SK-N-MC (cell line): ENCODE data around the gene ANAPC7.
A peak's percentile ranks its signal among the peaks of the same experiment; 100 is the strongest.
"Not testable (repeated sequence)": the region's sequence is repeated elsewhere in the genome, so short reads cannot be mapped to it uniquely, and the experiment has no call there.

Experiments
- DNase-seq: peaks from one replicate; pipeline ENCODE4 v3.0.0-alpha.2; 2011; ENCODE audit warnings: low read depth, low spot score
- H3K27ac ChIP-seq: fragments of 200-600 bp; sonication (generic); 2 replicates; pipeline ENCODE4 v1.5.1; 2016; ENCODE audit warnings: mixed run types
- H3K36me3 ChIP-seq: fragments of 200-600 bp; sonication (generic); 2 replicates; pipeline ENCODE4 v1.6.1; 2017; ENCODE audit warnings: antibody characterized with exemption, low read length, mixed read lengths; ENCODE audit not compliant: insufficient read depth
- H3K4me3 ChIP-seq: fragments of 200-600 bp; sonication (generic); 2 replicates; pipeline ENCODE4 v1.5.1; 2016
- H3K9ac ChIP-seq: fragments of 200-600 bp; sonication (generic); 2 replicates; pipeline ENCODE4 v1.8.0; 2017; ENCODE audit warnings: mixed run types, mixed read lengths; ENCODE audit not compliant: insufficient read length
- H3K9me3 ChIP-seq: fragments of 200-600 bp; sonication (generic); 2 replicates; pipeline ENCODE4 v1.6.1; 2017; ENCODE audit warnings: low read depth, mild to moderate bottlenecking, antibody characterized with exemption, low read length, moderate library complexity, mixed read lengths
- EZH2 ChIP-seq: fragments of 200-600 bp; sonication (generic); IDR thresholded peaks from one replicate; pipeline ENCODE4 v1.6.1; 2017; ENCODE audit warnings: antibody characterized with exemption
- FOXP2 ChIP-seq: optimal IDR thresholded peaks from 2 replicates; pipeline ENCODE3; 2011; ENCODE audit warnings: mild to moderate bottlenecking, moderate library complexity; ENCODE audit not compliant: insufficient read depth; ENCODE audit errors: extremely low read length, control extremely low read depth
- POLR2AphosphoS5 ChIP-seq: IDR thresholded peaks from 2 replicates; pipeline ENCODE4 v1.6.1; 2012; ENCODE audit warnings: mild to moderate bottlenecking, low read depth, low read length, borderline replicate concordance

The ANAPC7 gene

DNA sequence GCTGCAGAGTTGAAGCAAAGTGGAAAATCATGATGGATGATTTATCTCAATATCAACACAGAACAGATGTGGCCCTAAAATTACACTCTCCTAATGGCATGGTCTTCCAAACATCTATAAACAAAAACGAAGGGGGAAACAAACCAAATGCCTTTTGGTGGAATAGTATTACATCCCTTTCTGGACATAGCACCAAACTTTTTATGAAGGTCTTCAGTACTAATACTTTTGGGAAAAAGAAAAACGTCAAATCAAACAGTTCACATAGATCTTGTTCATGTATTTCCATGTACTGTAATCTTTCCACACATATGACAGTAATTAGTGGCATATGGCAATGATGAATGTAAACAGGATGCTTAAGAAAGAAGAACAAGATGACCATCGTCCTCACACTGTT, 22.9 kb upstream of the ANAPC7 start:
- no peaks in the 10 kb centered on the region for H3K9me3 ChIP-seq
- TF ChIP-seq FOXP2 (no peak), EZH2 (no peak)

DNA sequence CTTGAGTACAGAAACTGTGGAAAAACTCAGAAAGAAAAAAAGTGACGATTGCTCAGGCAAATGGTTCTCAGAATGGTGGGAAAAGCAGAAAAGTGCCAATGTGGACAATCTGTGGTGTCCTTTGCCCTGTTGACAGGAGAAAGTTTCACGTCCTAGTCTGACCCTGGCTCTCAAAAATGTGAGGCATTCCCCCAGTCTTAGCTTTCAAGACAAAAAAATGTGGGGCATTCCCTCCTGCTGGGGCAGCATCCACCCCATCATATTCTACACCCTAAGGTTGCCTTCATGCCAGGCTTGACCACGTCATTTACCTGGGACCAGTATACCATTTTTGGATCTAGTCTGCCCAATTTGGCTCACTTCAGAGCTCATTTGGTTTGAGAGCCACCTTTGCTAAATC, 20.7 kb upstream of the ANAPC7 start:
- DNase-seq = no peak
- no peaks in the 10 kb centered on the region for H3K9me3 ChIP-seq
- H3K4me3 ChIP-seq = no peak overlapping the region
- H3K27ac ChIP-seq = no peak overlapping the region
- H3K9ac ChIP-seq = no peak overlapping the region
- no peaks in the 10 kb centered on the region for H3K36me3 ChIP-seq
- no peak for TF ChIP-seq FOXP2
- TF ChIP-seq EZH2 = no peak
- TF ChIP-seq POLR2AphosphoS5 = no peak

More for the DNA sequence above, 22.9 kb upstream of the ANAPC7 start:
- Histone ChIP-seq H3K27ac (no peak overlapping the region), H3K9ac (no peak overlapping the region), H3K36me3 (no peaks in the 10 kb centered on the region), H3K4me3 (no peak overlapping the region)
- no peak for DNase-seq

DNA sequence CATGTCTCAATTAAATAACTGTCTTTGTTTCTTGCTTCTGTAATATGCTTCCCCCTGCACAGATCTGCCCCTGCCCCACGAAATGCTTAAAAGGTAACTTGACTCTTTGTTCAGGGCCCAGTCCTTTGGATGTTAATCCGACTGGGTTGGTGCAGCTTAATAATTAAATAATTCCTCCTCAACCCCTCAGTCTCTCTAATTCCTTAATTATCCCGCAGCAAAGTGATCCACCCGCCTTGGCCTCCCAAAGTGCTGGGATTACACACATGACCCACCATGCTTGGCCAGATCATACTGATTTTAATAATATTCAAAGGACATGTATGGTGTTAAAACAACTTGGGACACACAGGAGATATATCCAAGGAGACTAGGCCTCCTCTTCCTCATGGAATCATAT, 18.2 kb upstream of the ANAPC7 start:
- no peak overlapping the region for H3K9ac ChIP-seq
- H3K36me3 ChIP-seq = no peaks in the 10 kb centered on the region
- no peak for DNase-seq
- TF ChIP-seq FOXP2 = no peak
- TF ChIP-seq EZH2 = no peak
- no peak for TF ChIP-seq POLR2AphosphoS5
- no peak overlapping the region for H3K27ac ChIP-seq
- no peaks in the 10 kb centered on the region for H3K9me3 ChIP-seq
- no peak overlapping the region for H3K4me3 ChIP-seq

DNA sequence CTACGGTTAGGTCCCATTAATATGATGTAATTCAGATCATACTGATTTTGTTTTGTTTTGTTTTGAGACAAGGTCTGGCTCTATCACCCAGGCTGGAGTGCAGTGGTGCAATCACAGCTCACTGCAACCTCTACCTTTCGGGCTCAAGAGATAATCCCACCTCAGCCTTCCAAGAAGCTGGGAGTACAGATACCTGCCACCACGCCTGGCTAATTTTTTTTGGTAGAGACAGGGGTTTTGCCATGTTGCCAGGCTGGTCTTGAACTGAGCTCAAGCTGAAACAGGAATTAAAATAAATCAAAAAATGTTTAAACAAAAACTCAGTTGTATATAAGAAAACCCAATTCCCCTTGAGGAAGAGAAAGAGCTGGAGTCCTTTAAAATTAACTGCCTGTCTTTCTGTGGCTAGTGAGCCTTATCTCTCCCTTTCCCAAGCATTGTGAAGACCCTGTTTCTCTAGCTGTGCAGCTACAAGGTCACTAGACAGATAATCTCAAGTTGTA, 17.7 kb upstream of the ANAPC7 start:
- DNase-seq = no peak
- no peak overlapping the region for H3K9ac ChIP-seq
- H3K36me3 ChIP-seq = no peaks in the 10 kb centered on the region
- H3K27ac ChIP-seq = no peak overlapping the region
- H3K4me3 ChIP-seq = no peak overlapping the region
- no peaks in the 10 kb centered on the region for H3K9me3 ChIP-seq
- TF ChIP-seq FOXP2 = no peak
- TF ChIP-seq POLR2AphosphoS5 = no peak
- TF ChIP-seq EZH2 = no peak

DNA sequence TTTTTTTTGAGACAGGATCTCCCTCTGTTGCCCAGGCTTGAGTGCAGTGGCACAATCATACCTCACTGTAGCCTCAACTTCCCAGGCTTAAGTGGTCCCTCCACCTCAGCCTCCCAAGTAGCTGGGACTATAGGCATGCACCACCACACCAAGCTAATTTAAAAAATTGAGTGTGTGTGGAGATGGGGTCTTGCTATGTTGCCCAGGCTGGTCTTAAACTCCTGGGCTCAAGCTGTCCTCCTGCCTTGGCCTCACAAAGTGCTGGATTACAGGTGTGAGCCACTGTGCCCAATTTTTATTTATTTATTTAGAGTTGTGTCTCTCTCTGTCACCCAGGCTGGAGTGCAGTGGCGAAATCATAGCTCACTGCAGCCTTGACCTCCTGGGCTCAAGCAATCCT, 17.1 kb upstream of the ANAPC7 start:
- not testable (repeated sequence) for DNase-seq, H3K36me3 ChIP-seq, H3K4me3 ChIP-seq, H3K9ac ChIP-seq, H3K9me3 ChIP-seq, H3K27ac ChIP-seq

DNA sequence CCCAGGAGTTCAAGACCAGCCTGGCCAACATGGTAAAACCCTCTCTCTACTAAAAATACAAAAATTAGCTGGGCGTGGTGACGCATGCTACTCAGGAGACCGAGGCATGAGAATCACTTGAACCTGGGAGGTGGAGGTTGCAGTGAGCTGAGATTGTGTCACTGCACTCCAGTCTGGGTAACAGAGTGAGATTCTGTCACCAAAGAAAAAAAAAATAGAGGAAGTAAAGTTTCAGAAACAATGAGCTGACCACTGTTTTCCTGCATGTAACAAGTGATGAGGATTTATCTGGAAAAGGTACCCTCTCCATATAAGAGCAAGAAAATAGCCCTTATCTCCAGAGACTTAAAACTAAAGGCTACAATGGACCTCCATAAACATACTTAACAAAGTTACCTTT, 13.6 kb upstream of the ANAPC7 start:
- not testable (repeated sequence) for DNase-seq, H3K9ac ChIP-seq, H3K27ac ChIP-seq

DNA sequence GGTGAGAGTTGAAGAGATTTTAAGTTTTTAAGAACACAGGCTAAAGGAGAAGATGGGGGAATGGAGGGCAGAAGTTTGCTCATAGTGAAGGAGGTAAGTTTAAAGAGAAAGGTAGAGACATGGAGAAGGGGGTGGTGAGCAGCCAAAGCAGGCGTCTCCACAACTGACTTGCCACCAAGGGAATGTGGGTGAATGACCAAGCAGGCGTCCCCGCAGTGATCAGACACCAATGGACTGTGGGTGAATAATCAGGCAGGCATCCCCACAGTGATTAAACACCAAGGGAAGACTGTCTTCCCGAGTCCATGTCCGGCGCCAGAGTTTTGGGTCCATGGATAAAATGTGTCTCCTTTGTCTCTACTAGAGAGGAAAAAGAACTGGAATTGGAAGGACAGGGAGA, 6.6 kb upstream of the ANAPC7 start:
- not testable (repeated sequence) for H3K36me3 ChIP-seq, H3K9me3 ChIP-seq, DNase-seq, H3K27ac ChIP-seq, H3K4me3 ChIP-seq, H3K9ac ChIP-seq

More for the DNA sequence above, 13.6 kb upstream of the ANAPC7 start:
- not testable (repeated sequence) for H3K36me3 ChIP-seq, H3K4me3 ChIP-seq, H3K9me3 ChIP-seq

- H3K4me3 ChIP-seq, H3K9me3 ChIP-seq, H3K9ac ChIP-seq, DNase-seq, H3K27ac ChIP-seq: not testable (repeated sequence)
- H3K36me3 ChIP-seq = peaks cover 15% of the 10 kb centered on the region
Observed at GRCh38 chr12:110405126-110405662, 1.7 kb upstream of the ANAPC7 start.

DNA sequence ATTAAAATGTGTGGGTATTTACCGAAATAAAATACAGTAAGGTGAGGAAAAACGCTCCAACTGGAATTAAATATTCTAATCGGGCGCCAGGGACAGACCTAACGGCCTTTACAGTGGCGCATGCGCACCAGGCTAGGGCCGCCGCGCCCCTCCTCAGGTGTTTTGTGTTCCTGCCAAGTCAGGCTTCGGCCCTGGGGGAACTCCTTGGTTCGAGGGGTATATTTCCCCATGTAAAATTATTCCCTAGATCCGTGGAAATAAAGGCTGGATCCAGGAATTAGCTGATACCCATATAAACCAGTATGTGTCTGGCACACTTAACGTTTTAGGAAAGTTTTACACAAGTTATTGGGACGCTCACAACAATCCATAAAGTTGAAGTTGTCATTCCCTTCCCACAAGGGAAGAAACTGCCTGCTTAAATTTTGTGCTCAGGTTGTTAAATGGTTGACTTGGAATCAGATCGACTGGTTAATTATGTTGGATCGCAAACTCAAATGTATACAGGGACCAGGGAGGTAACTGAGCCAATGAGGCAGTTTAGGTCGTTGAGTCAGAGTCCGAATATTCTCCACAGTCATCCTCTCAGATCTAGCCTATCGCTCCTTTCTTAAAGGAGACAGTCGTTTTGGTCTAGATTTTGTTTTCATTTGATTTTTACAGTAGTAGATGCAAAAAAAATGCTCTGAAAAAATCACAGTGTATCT, 621 bp upstream of the ANAPC7 start:
- no peak for DNase-seq
- H3K27ac ChIP-seq = peak overlapping the region; percentile 99
- H3K36me3 ChIP-seq = peaks cover 18% of the 10 kb centered on the region
- H3K9ac ChIP-seq = peak overlapping the region; percentile 100
- no peaks in the 10 kb centered on the region for H3K9me3 ChIP-seq
- peak overlapping the region; percentile 90 for H3K4me3 ChIP-seq
- TF ChIP-seq EZH2 (no peak), FOXP2 (no peak), POLR2AphosphoS5 (no peak; the same call in 1 of the 2 replicates)

DNA sequence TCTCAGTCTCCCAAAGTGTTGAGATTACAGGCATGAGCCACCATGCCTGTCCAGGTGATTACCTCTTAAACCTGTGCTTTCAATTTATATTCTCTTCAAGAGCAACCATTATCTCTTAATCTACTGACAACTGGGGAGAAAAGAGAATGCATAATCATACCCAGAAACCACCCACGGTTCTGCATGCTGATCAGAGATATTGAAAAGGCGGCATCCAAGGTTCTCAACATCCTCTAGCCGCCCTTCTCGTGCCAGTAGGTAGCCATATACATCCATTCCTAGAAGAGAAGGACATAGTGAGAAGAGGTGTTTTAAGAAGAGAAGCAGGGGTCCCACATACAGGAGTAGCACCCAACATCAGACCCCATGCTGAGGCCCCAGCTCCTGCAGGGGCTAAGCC, 20.8 kb downstream of the ANAPC7 start:
- no peak for DNase-seq
- TF ChIP-seq POLR2AphosphoS5 = no peak
- no peak for TF ChIP-seq EZH2
- TF ChIP-seq FOXP2 = no peak
- Histone ChIP-seq H3K27ac (no peak overlapping the region), H3K9me3 (no peaks in the 10 kb centered on the region), H3K36me3 (peaks cover 85% of the 10 kb centered on the region), H3K4me3 (no peak overlapping the region), H3K9ac (no peak overlapping the region)
